Aorta (tissue), 5 donors: ENCODE measurements around the gene DPF3. TPM values are rescaled to one million over a fixed set of nuclear protein-coding genes. Genes with fewer than 3 reads are reported as not detected.
A peak's percentile ranks its signal among the peaks of the same experiment; 100 is the strongest.

ENCODE experiments used
- ATAC-seq: fragments of 200-7000 bp; cut with Tn5 transposase; one replicate; pipeline ENCODE4 v1.9.1; 2022; ENCODE audit warnings: moderate library complexity; ENCODE audit not compliant: low FRiP score
- DNase-seq, 2 donors: peaks; one replicate each; pipeline ENCODE4 v3.0.0-alpha.2; 2020
- H3K27ac ChIP-seq, 2 donors: one replicate each; pipeline ENCODE4 v1.5.1; 2013; ENCODE audit warnings: low read length in 2 of 2, mild to moderate bottlenecking in 2 of 2, moderate library complexity in 2 of 2, control low read depth in 1 of 2, inconsistent platforms in 1 of 2, low read depth in 1 of 2
- H3K27me3 ChIP-seq, 2 donors: one replicate each; pipeline ENCODE4 v1.6.1; 2013; ENCODE audit warnings: control low read depth in 1 of 2, low read length in 1 of 2, mild to moderate bottlenecking in 1 of 2, moderate library complexity in 1 of 2; ENCODE audit not compliant: insufficient read depth in 2 of 2, control insufficient read depth in 1 of 2
- H3K36me3 ChIP-seq, 2 donors: one replicate each; pipeline ENCODE4 v1.6.1; 2013; ENCODE audit warnings: control low read depth in 1 of 2, low read length in 1 of 2, mild to moderate bottlenecking in 1 of 2; ENCODE audit not compliant: insufficient read depth in 2 of 2, control insufficient read depth in 1 of 2
- H3K4me1 ChIP-seq, 2 donors: one replicate each; pipeline ENCODE4 v1.6.1; 2013; ENCODE audit warnings: low read length in 2 of 2, control low read depth in 1 of 2, mild to moderate bottlenecking in 1 of 2, moderate library complexity in 1 of 2; ENCODE audit not compliant: insufficient read depth in 2 of 2, control insufficient read depth in 1 of 2
- H3K4me3 ChIP-seq, 2 donors: one replicate each; pipeline ENCODE4 v1.5.1; 2013; ENCODE audit warnings: low read length in 2 of 2, control low read depth in 1 of 2, mild to moderate bottlenecking in 1 of 2
- H3K9me3 ChIP-seq: one replicate; pipeline ENCODE4 v1.6.1; 2013; ENCODE audit warnings: mild to moderate bottlenecking, low read length; ENCODE audit not compliant: control insufficient read depth
- WGBS, 2 donors: extraction: QIAGEN DNeasy Blood & Tissue Kit; methylation state at CpG; one replicate each; pipeline ENCODE4 v1.1.7; 2013; 5-methylcytosine and 5-hydroxymethylcytosine counted together
- intact Hi-C, 2 donors: fragments of 100-400 bp; cut with DNase I; formaldehyde crosslinking; loops; one replicate each; pipeline versions ENCODE4 v1.14.2 to v1.15.0; 2022
- long read RNA-seq, 2 donors: library from polyadenylated mRNA; unstranded; transcript quantifications; one replicate each; pipeline ENCODE4 v2.0.0, GENCODE V29; 2020 to 2021
- polyA plus RNA-seq, 2 donors: library from polyadenylated mRNA; stranded (reverse); fragments of 200-250 nt; gene quantifications; one replicate each; pipeline ENCODE4 v1.2.3, GENCODE V29; 2013
- total RNA-seq, 2 donors: library from RNA; stranded (reverse); fragmentation: NEBNext Ultra II Directional; extraction: Animal tissue kit (Norgen Biotek cat#: 25700); gene quantifications; one replicate each; pipeline ENCODE4 v1.2.1, GENCODE V29; 2021
- donor health status: healthy with polysubstance abuse.
- donor health status: Bipolar disorder and iron deficiency.
- donor health status: DM: no; HTN: no; CAD: no.
- donor health status: DM: no; HTN: no; CAD: no.
- donor health status: DM: yes; HTN: yes; CAD: no.

Gene DPF3
- total RNA-seq (1 to 10 TPM in 1 of 2 donors, under 1 TPM in 1; 0.65 to 2.2 TPM), polyA plus RNA-seq (under 1 TPM; 0.15 to 0.75 TPM)
- long read RNA-seq, donor 1, full-length matches to known transcripts = 1 of 2 reads
- long read RNA-seq, donor 1, partial matches to known transcripts = 0 of 2 reads
- long read RNA-seq, donor 1, other reads (novel, unspliced or antisense) = 1 of 2 reads
- long read RNA-seq, donor 2, partial matches to known transcripts = 0 of 1 reads
- long read RNA-seq, donor 2, other reads (novel, unspliced or antisense) = 1 of 1 reads

DNA sequence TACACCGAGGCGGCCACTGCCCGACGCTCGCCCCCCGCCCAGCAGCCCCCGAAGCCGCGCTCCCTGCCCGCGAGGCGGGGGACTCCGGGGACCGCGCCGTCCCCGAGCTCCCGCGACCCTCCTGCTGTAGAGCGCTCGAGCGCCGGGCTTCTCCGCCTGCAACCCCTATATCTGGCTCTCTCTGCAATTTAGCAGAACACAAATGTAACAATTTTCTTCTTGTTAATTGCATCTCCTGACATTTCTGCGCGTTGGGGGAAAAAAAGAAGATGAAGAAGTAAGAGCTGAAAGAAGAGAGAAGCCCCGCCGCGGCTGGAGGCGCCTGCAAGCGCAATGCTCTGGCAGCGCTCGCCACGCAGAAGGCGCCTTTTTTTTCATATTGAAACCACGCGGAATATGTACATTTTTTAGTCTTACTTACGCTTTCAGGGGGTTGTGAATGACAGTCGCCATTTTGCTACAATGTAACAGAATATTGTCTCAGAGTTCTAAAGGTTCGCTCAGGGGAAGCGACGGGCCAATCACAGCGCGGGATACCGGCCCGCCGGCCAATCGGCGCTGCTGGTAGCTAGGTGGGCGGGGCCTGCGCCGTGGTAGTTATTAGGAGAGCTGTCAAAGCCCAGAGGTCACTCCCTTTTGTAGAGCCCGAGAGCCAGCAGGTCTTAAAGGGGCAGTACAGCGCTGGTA lies at the start of gene DPF3:
DPF3 (minus strand) TSS at position 466 of the 687 bp plus-strand sequence; CDS start at position 453, 13 bp downstream.
- Histone ChIP-seq H3K4me1 (no peaks in the 10 kb centered on the region), H3K27me3 (no peaks in the 10 kb centered on the region), H3K4me3 (peak within 1 kb of the TSS; percentile 30 to 92), H3K9me3 (no peaks in the 10 kb centered on the region), H3K36me3 (no peaks in the 10 kb centered on the region), H3K27ac (no peak within 1 kb of the TSS)
- peak; percentile 99 for ATAC-seq
- DNase-seq = peak; percentile 97 to 99
- WGBS, 2 donors = 1% methylated on average over 54 of the region's 54 CpGs
- intact Hi-C loops = loop anchor here (5.0 to 10.0 kb wide), 3 partner anchors 81 to 149 kb away; no protein-coding TSS in a partner anchor

DNA sequence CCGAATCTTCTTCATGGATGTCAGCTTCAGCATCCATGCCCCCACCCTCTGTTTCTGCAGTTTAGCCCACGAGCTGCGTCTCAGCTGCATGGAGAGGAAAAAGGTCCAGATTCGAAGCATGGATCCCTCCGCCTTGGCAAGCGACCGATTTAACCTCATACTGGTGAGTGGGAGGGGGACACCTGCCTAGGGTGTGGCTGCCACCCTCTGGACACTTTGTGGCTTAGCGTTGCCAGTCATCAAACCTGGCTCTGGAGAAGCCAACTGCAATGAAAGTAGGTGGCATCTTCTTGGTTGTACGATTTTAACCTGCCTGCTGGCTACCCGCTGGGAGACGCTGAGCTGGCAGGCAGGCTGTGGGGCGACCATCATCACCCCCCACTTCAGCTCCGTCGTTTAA lies 49.0 kb upstream of the DPF3 start:
- no peaks in the 10 kb centered on the region for H3K9me3 ChIP-seq
- DNase-seq = peak in 1 of 2 donors; percentile 61
- ATAC-seq = no peak
- peaks cover 0 to 8% of the 10 kb centered on the region in 2 donors for H3K36me3 ChIP-seq
- H3K27ac ChIP-seq = no peak overlapping the region
- H3K4me3 ChIP-seq = no peak overlapping the region
- 88 to 91% methylated on average over 14 of the region's 14 CpGs for WGBS, 2 donors
- no peaks in the 10 kb centered on the region for H3K4me1 ChIP-seq
- intact Hi-C loops = loop anchor here in 1 of 2 donors (5.0 kb wide), 1 partner anchor 46 kb away; no protein-coding TSS in a partner anchor
- no peaks in the 10 kb centered on the region for H3K27me3 ChIP-seq

DNA sequence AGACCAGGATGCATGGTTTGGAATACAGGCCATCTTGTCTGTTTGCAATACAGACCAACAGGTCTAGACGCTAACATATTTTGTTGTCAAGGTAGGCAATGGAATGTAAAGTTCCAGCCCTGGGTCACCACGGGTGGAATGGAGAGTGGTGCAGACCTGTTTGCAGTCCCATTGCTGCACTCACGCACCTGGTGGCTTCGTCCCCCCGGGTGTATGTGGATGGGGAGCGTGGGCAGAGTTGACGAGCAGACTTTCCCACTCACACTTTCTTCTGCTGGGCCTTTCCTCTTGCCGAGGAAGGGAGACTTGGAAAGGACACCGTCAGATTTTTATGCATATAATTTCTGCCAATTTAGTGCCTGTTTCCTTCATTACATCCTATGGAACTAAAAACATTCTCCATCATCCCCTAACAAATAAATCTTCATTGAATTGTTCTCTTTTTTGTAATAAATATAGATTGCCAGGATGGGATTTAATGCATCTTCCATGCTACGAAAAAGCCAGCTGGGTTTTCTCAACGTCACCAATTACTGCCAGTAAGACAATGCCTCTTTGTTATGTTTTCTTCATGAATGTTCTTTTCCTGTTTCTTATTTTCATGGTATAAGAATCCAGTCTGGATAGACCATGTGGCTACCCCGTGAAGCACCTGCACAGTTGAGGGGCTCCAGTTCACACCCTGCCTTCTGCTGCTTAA lies 47.5 kb upstream of the DPF3 start:
- Histone ChIP-seq H3K9me3 (no peaks in the 10 kb centered on the region), H3K4me1 (no peaks in the 10 kb centered on the region), H3K27ac (no peak overlapping the region), H3K4me3 (no peak overlapping the region), H3K27me3 (no peaks in the 10 kb centered on the region), H3K36me3 (peaks cover 0 to 6% of the 10 kb centered on the region in 2 donors)
- intact Hi-C loops = loop anchor here in 1 of 2 donors (5.0 kb wide), 1 partner anchor 44 kb away; no protein-coding TSS in a partner anchor
- peak in 1 of 2 donors; percentile 13 for DNase-seq
- no peak for ATAC-seq
- WGBS, 2 donors = 84 to 87% methylated on average over 12 of the region's 12 CpGs

DNA sequence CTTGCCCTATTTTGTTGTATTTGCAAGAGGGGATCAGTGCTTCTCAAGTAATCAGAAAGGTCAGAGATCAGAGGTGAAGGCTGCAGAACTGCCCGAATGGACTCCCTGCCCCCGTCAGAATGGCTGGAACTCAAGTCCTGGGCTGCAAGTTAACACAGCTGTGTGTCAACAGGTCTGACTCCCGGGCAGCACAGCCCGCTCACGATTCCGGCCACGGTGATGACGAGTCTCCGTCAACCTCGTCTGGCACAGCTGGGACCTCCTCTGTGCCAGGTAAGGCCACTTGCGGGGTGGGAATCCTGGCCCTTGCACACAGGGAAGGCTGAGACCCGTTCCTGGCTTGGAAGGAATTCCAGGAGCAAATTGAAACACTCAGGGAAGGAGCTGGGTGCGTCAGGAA lies 45.7 kb upstream of the DPF3 start:
- intact Hi-C loops = loop anchor here in 1 of 2 donors (5.0 kb wide), 1 partner anchor 42 kb away; no protein-coding TSS in a partner anchor

DNA sequence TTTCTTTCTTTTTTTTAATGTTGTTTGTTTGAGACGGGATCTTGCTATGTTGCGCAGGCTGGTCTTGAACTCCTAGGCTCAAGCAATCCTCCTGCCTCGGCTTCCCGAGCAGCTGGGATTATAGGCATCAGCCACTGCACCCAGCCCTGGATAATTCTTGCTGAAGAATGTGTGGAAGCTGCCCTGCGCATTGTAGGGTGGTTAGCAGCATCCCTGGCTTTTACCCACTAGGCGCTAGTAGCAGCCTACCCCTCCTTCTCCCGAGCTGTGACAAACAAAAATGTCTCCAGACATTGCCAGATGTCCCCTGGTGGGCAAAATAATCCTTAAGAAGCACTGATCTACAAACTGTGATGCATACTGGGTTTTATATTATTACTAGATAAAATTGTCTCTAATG lies 39.0 kb upstream of the DPF3 start:
- DNase-seq (no peak), ATAC-seq (no peak)
- Histone ChIP-seq H3K4me3 (no peak overlapping the region), H3K36me3 (no peaks in the 10 kb centered on the region), H3K4me1 (no peaks in the 10 kb centered on the region), H3K27me3 (no peaks in the 10 kb centered on the region), H3K9me3 (no peaks in the 10 kb centered on the region), H3K27ac (no peak overlapping the region)
- intact Hi-C loops = no loop called here
- WGBS, 2 donors = 93% methylated on average over 7 of the region's 7 CpGs

More for the DNA sequence above, 45.7 kb upstream of the DPF3 start:
- Histone ChIP-seq H3K27ac (no peak overlapping the region), H3K4me1 (no peaks in the 10 kb centered on the region), H3K4me3 (no peak overlapping the region), H3K9me3 (no peaks in the 10 kb centered on the region), H3K36me3 (peaks cover 0 to 6% of the 10 kb centered on the region in 2 donors), H3K27me3 (no peaks in the 10 kb centered on the region)
- ATAC-seq (no peak), DNase-seq (peak in 1 of 2 donors; percentile 40)
- WGBS, 2 donors = 74 to 76% methylated on average over 13 of the region's 13 CpGs

DNA sequence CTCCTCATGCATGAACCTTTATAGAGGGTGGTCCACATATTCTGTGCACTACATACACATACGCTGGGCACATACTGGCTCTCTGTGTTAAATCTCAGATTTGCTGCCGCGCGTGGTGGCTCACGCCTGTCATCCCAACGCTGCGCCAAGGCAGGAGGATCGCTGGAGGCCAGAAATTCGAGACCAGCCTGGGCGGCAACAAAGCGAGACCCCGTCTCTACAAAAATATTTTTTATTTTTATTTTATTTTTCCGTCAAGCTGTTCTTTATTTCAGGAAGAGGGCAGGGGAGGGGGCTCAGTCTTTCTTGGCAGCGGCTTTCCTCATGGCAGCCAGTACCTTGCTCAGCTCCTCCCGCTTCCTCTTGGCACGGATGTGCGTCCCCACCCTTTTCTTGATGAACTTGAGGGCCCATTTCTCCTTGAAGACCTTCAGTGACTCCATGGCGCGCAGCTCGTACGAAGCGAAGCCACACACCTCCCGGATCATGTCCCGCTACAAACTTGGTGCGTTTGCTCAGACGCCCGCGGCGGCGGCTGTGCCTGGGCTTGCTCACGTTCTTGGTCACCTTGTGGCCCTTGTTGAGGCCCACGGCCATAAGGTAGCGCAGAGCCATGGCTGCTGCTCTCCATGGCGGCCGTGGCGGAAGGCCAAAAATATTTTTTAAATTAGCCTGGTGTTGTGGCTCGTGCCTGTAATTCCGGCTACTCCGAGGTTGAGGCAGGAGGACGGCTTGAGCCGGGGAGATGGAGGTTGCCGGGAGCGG lies 35.6 kb upstream of the DPF3 start:
- no peak overlapping the region for H3K4me3 ChIP-seq
- H3K4me1 ChIP-seq = no peaks in the 10 kb centered on the region
- intact Hi-C loops = no loop called here
- ATAC-seq (no peak), DNase-seq (no peak)
- no peaks in the 10 kb centered on the region for H3K36me3 ChIP-seq
- no peak overlapping the region for H3K27ac ChIP-seq
- no peaks in the 10 kb centered on the region for H3K27me3 ChIP-seq
- H3K9me3 ChIP-seq = no peaks in the 10 kb centered on the region
- WGBS, 2 donors = 95 to 96% methylated on average over 43 of the region's 43 CpGs

DNA sequence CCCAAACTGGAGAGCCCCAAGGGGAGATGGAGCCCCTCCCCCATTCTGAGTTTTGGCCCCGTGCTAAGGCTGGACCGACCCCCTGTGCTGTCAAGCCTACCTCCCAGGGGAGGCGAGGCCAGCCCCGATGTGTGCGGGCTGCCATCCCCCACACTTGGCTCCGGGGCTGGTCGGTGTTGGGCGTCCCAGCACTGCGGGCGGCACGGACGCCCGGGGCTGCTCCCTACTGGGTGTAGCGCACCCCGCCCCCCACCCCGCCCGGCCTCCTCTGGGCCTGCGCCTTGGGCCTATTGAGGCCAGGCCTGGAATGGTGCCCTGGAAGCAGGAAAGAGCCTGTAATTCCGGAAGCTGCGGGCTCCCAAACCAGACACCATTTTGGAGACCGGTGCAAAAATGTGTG lies 35.0 kb upstream of the DPF3 start:
- Histone ChIP-seq H3K36me3 (no peaks in the 10 kb centered on the region), H3K4me3 (no peak overlapping the region), H3K27ac (no peak overlapping the region), H3K9me3 (no peaks in the 10 kb centered on the region), H3K4me1 (no peaks in the 10 kb centered on the region), H3K27me3 (no peaks in the 10 kb centered on the region)
- intact Hi-C loops = no loop called here
- no peak for DNase-seq
- no peak for ATAC-seq
- WGBS, 2 donors = 87 to 92% methylated on average over 17 to 21 of the region's 21 CpGs
